Esophagus squamous epithelium (tissue), 5 donors: ENCODE data around the gene CTAG1A. TPM values are rescaled to one million over a fixed set of nuclear protein-coding genes. Genes with fewer than 3 reads are reported as not detected.

Experiments used
- DNase-seq: peaks from one replicate; lab custom pipeline; 2025; lab: John Stamatoyannopoulos, UW
- H3K27ac ChIP-seq, 4 donors: fragments of 200-600 bp; sonication (generic); one replicate each; pipeline ENCODE4 v1.5.1; 2016 to 2019; ENCODE audit warnings: mild to moderate bottlenecking in 1 of 4
- H3K27me3 ChIP-seq, 4 donors: fragments of 200-600 bp; sonication (generic); 1 replicate in 3 of 4; 2 replicates in 1 of 4; pipeline versions ENCODE4 v1.5.1 to v1.6.0; 2017 to 2021; ENCODE audit warnings: antibody characterized with exemption in 1 of 4
- H3K36me3 ChIP-seq, 3 donors: fragments of 200-600 bp; sonication (generic); one replicate each; pipeline ENCODE4 v1.5.1; 2016 to 2019
- H3K4me1 ChIP-seq, 3 donors: fragments of 200-600 bp; sonication (generic); one replicate each; pipeline ENCODE4 v1.5.1; 2017 to 2019
- H3K4me3 ChIP-seq, 4 donors: fragments of 200-600 bp; sonication (generic); 1 replicate in 3 of 4; 2 replicates in 1 of 4; pipeline ENCODE4 v1.5.1; 2016 to 2019; ENCODE audit warnings: mild to moderate bottlenecking in 2 of 4, moderate library complexity in 1 of 4
- H3K9me3 ChIP-seq, 3 donors: fragments of 200-600 bp; sonication (generic); one replicate each; pipeline ENCODE4 v1.5.1; 2016 to 2019
- POLR2A ChIP-seq, 4 donors: fragments of 450-650 bp; IDR thresholded peaks; one replicate each; pipeline ENCODE4 v1.6.1; 2017; ENCODE audit warnings: antibody characterized with exemption in 4 of 4, mild to moderate bottlenecking in 4 of 4, moderate library complexity in 3 of 4
- WGBS, 2 donors: methylation state at CpG; one replicate each; pipeline ENCODE4 v1.1.5; 2018; 5-methylcytosine and 5-hydroxymethylcytosine counted together
- intact Hi-C: fragments of 100-400 bp; cut with DNase I; formaldehyde crosslinking; loops from one replicate; pipeline ENCODE4 v1.15.0; 2022
- total RNA-seq, 4 donors: library from RNA; depleted of rRNA; stranded (reverse); fragments of >200 nt; gene quantifications; one replicate each; pipeline ENCODE4 v1.1.0, GENCODE V29; 2016
- TF ChIP-seq, protein P1 (sequence below), 6 experiments: fragments of 450-650 bp in 4 of 6; fragments of 200-600 bp in 2 of 6; sonication (generic) in 2 of 6; IDR thresholded peaks; one replicate each; pipeline ENCODE4 v1.5.1; 2016 to 2019; ENCODE audit warnings: antibody characterized with exemption in 6 of 6, mild to moderate bottlenecking in 4 of 6, moderate library complexity in 4 of 6
- donor health status: DM: yes; HTN: yes; CAD: no.

CTAG1A gene
- total RNA-seq, 4 donors from 2014 or later, result not detected

DNA sequence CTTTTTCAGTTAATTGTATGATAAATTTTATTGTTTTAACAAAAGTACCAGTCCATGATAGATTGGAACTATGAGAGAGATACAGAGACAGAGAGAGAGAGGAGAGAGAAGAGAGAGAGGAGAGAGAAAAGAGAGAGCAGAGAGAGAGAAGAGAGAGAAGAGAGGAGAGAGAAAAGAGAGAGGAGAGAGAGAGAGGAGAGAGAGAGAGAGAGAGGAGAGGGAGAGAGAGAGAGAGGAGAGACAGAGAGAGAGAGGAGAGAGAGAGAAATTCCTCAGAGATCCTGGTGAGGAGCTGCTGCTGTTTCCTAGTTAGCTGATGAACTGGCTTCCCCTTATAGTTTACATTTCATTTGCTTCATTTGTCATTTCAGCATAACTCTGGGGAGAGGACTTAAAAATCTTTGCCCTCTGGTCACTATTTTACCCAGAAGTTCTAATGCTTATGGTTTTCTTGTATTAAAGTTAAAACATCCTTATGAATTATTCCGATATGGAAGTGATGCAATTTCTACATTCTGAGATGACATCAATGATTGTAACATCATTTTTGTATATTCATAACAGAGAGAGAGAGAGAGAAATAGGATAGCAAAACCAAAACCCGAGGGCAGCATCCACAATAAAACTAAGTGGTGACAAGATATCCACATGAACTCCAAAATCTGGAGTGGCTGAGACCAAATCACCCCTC is 10.8 kb downstream of the CTAG1A start:
- no peak for TF ChIP-seq POLR2A (IDR thresholded peaks at IDR 0.05)
- TF ChIP-seq, protein P1, sequence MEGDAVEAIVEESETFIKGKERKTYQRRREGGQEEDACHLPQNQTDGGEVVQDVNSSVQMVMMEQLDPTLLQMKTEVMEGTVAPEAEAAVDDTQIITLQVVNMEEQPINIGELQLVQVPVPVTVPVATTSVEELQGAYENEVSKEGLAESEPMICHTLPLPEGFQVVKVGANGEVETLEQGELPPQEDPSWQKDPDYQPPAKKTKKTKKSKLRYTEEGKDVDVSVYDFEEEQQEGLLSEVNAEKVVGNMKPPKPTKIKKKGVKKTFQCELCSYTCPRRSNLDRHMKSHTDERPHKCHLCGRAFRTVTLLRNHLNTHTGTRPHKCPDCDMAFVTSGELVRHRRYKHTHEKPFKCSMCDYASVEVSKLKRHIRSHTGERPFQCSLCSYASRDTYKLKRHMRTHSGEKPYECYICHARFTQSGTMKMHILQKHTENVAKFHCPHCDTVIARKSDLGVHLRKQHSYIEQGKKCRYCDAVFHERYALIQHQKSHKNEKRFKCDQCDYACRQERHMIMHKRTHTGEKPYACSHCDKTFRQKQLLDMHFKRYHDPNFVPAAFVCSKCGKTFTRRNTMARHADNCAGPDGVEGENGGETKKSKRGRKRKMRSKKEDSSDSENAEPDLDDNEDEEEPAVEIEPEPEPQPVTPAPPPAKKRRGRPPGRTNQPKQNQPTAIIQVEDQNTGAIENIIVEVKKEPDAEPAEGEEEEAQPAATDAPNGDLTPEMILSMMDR (IDR thresholded peaks at IDR 0.05), result no peak
- Histone ChIP-seq H3K27me3 (no peaks in the 10 kb centered on the region), H3K36me3 (no peaks in the 10 kb centered on the region), H3K4me1 (peaks cover 0 to 3% (median 0%) of the 10 kb centered on the region in 3 donors), H3K4me3 (no peak overlapping the region), H3K27ac (no peak overlapping the region), H3K9me3 (no peaks in the 10 kb centered on the region)
- WGBS, 2 donors, result 21 to 43% methylated on average over 2 of the region's 2 CpGs
- intact Hi-C loops, result no loop called here
- no peak for DNase-seq

DNA sequence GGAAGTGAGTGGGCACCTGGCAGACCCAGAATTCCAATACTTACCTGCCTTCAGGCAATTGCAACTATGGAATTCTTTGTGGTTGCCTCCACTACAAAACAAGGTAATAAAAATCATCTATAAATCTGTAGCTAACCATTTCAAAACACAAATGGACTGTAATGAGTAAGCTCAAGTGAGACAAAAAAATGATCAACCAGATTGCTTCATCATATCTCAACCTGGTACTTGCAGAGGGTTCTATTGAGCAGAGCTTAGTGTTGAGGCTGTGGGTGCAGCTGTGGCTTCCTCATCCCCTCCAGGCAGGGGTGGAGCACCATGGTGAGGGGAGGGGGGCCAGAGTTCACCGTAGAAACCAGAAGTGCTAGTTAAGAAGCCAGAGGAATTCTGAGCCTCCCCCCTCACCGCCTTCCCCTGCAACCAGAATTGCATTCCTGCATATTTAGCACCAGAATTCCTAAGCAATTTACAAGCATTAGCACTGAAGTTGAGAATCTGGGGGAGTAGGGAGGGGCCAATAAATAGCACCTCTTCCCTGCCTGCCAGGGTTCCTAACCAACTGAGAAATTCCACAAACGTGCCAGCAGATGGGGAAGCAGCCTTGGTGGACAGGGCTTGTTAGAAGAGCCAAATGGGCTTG is 11.5 kb downstream of the CTAG1A start:
- intact Hi-C loops, result no loop called here
- TF ChIP-seq, protein P1 (IDR thresholded peaks at IDR 0.05), result no peak
- TF ChIP-seq POLR2A (IDR thresholded peaks at IDR 0.05), result no peak
- Histone ChIP-seq H3K36me3 (no peaks in the 10 kb centered on the region), H3K9me3 (no peaks in the 10 kb centered on the region), H3K4me3 (no peak overlapping the region), H3K4me1 (peaks cover 0 to 3% (median 0%) of the 10 kb centered on the region in 3 donors), H3K27ac (no peak overlapping the region), H3K27me3 (no peaks in the 10 kb centered on the region)
- 12 to 28% methylated on average over 2 to 3 of the region's 3 CpGs for WGBS, 2 donors
- no peak for DNase-seq

DNA sequence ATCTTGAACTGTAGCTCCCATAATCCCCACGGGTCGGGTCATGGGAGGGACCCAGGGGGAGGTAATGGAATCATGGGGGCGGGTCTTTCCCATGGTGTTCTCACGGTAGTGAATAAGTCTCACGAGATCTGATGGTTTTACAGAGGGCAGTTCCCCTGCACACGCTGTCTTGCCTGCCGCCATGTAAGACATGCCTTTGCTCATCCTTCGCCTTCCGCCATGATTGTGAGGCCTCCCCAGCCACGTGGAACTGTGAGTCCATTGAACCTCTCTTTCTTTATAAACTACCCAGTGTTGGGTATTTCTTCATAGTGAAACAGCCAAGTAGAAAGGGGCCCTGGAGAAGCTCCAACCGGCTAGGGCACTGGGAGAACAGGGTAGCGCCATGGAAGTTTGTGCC is 12.3 kb downstream of the CTAG1A start:
- H3K27me3 ChIP-seq, result no peaks in the 10 kb centered on the region
- WGBS, 2 donors, result 86 to 87% methylated on average over 5 to 8 of the region's 12 CpGs
- DNase-seq, result no peak
- no peak overlapping the region for H3K27ac ChIP-seq
- peaks cover 0 to 3% (median 0%) of the 10 kb centered on the region in 3 donors for H3K4me1 ChIP-seq
- H3K4me3 ChIP-seq, result no peak overlapping the region
- no peak for TF ChIP-seq POLR2A (IDR thresholded peaks at IDR 0.05)
- TF ChIP-seq, protein P1 (IDR thresholded peaks at IDR 0.05), result no peak
- intact Hi-C loops, result no loop called here
- no peaks in the 10 kb centered on the region for H3K9me3 ChIP-seq
- H3K36me3 ChIP-seq, result no peaks in the 10 kb centered on the region

DNA sequence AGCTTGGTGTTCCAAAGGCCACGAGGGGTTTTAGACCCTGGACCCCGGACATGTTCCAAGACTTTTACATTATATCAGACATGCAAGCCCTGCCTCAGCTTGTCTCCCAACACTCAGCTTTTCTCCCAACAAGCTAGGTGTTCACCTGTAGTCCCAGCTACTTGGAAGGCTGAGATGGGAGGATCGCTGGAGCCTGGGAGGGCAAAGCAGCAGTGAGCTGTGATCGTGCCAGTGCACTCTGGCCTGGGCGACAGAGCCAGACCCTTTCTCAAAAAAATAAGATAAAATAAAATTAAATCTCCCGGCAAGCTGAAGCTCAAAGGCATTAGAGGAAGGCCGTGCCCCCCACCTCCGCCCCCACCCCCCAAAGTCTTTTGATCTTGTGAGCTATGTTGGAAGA is 13.7 kb downstream of the CTAG1A start:
- Histone ChIP-seq H3K27me3 (no peaks in the 10 kb centered on the region), H3K9me3 (no peaks in the 10 kb centered on the region), H3K4me3 (no peak overlapping the region), H3K27ac (no peak overlapping the region), H3K4me1 (peaks cover 0 to 7% (median 0%) of the 10 kb centered on the region in 3 donors), H3K36me3 (no peaks in the 10 kb centered on the region)
- WGBS, 2 donors, result 69 to 70% methylated on average over 4 to 6 of the region's 8 CpGs
- TF ChIP-seq POLR2A (IDR thresholded peaks at IDR 0.05), result no peak
- intact Hi-C loops, result no loop called here
- no peak for DNase-seq

DNA sequence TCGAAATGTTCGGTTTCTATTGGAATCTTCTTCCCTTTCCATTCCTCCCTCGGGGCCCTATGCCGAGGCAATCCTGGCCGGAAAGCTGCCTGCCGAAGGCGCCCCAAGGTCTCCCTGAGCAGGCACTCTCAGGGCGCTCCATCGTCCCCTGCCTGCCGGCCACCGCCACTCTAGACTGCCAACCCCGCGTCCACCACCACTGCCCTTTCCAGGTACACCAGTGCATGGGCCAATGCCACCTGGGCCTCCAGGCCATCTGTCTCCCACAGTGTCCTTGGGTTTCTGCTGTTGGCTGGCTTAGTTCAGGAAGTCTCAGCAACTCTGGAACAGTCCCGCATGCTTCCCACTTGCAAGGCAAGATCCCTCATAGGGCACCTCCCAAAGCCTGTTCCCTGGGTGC is 14.6 kb downstream of the CTAG1A start:
- Histone ChIP-seq H3K27me3 (no peaks in the 10 kb centered on the region), H3K4me3 (no peak overlapping the region), H3K27ac (no peak overlapping the region), H3K36me3 (no peaks in the 10 kb centered on the region), H3K9me3 (no peaks in the 10 kb centered on the region), H3K4me1 (peaks cover 0 to 13% (median 0%) of the 10 kb centered on the region in 3 donors)
- DNase-seq, result no peak
- TF ChIP-seq POLR2A (IDR thresholded peaks at IDR 0.05), result no peak
- TF ChIP-seq, protein P1 (IDR thresholded peaks at IDR 0.05), result no peak
- WGBS, 2 donors, result 90 to 92% methylated on average over 4 to 9 of the region's 14 CpGs
- intact Hi-C loops, result no loop called here
